GM10847 (cell line): Measurements from ENCODE around the gene VSTM2B.
A peak's percentile ranks its signal among the peaks of the same experiment; 100 is the strongest.

Experiments
- POLR2A ChIP-seq: IDR thresholded peaks from 2 replicates; pipeline ENCODE4 v1.6.1; 2011; ENCODE audit not compliant: insufficient read length; ENCODE audit errors: extremely low read depth

VSTM2B gene

GRCh38 chr19:29596885-29597525, 71.2 kb downstream of the VSTM2B start:
- TF ChIP-seq POLR2A, result no peak

GRCh38 chr19:29598036-29598435, 72.2 kb downstream of the VSTM2B start:
- no peak for TF ChIP-seq POLR2A

DNA sequence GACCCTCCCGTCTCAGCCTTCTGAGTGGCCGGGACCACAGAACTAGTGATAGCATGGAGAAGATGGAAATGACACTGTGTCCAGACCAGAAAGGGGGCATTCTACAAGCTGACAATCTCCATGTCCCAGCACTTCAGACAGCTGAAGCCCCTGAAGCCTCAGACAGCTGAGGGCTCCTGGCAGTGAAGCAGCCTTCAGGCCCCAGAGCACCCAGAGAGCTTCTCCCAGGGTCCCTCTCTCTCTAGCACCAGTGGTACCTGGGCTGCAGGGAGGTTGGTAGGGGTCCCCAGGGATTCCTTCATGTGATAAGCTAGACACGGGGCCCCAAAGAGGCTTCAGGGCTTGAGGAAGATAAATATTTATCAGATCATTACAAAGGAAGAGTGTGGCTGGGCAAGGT, 72.7 kb downstream of the VSTM2B start:
- TF ChIP-seq POLR2A, result no peak

GRCh38 chr19:29603308-29603707, 77.5 kb downstream of the VSTM2B start:
- no peak for TF ChIP-seq POLR2A

- peak; percentile 98 for TF ChIP-seq POLR2A
Measured at GRCh38 chr19:29605653-29606419, 80.0 kb downstream of the VSTM2B start, which contains the start of gene POP4. Gene POP4 (plus strand): TSS chr19:29606283. CDS start chr19:29606319, 36 bp downstream.

DNA sequence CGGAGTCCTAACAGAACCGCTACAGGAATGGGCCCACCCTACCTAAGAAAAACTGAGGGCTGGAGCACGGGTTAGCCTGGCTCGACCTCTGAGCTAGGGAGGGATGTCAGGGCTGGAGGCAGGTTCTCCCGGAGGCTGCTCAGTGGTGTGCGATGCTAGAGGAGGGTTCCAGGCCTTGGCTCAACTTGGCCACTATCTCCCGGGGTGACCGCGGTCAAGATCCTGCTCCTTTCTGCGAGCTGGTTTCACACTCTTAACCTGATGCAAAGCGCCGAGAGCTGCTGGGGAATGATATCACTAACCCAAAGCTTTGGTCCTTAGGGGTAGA, 80.6 kb downstream of the VSTM2B start:
- TF ChIP-seq POLR2A, result no peak

- TF ChIP-seq POLR2A, result no peak
Measured at GRCh38 chr19:29609636-29610035, 83.8 kb downstream of the VSTM2B start.

DNA sequence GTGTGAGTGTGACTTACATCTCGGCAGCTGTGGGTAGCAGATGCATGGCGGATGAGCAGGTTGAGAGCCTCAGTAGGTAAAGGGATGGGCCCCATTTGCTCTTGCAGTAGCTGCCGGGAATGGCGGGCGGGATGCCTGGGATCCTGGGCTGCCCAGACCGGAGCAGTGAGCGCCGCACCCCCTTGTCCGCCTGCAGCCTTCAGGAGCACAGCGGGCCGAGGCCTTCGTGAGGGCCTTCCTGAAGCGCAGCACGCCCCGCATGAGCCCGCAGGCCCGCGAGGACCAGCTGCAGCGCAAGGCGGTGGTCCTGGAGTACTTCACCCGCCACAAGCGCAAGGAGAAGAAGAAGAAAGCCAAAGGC, 84.4 kb downstream of the VSTM2B start:
- TF ChIP-seq POLR2A, result no peak

- TF ChIP-seq POLR2A, result no peak
Measured at GRCh38 chr19:29610574-29611271, 84.9 kb downstream of the VSTM2B start.

DNA sequence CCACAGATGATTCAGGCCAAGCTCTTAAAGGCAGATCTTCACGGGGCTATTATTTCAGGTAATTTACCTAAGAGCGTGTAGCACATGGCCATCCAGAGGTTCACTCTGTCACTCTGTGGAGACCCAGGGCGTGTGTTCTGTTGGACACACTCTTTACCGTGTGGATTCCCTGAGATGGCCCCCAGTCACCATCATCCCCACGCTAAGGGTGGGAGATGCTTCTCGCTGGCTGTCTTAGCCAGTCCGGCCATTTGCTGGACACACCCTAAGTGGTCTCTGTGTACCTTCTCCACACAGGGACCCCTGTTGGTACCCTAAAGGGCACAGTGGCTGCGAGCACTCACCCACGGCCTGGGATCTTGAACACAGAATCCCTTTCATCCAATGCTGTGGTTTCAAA, 86.3 kb downstream of the VSTM2B start:
- TF ChIP-seq POLR2A, result no peak

DNA sequence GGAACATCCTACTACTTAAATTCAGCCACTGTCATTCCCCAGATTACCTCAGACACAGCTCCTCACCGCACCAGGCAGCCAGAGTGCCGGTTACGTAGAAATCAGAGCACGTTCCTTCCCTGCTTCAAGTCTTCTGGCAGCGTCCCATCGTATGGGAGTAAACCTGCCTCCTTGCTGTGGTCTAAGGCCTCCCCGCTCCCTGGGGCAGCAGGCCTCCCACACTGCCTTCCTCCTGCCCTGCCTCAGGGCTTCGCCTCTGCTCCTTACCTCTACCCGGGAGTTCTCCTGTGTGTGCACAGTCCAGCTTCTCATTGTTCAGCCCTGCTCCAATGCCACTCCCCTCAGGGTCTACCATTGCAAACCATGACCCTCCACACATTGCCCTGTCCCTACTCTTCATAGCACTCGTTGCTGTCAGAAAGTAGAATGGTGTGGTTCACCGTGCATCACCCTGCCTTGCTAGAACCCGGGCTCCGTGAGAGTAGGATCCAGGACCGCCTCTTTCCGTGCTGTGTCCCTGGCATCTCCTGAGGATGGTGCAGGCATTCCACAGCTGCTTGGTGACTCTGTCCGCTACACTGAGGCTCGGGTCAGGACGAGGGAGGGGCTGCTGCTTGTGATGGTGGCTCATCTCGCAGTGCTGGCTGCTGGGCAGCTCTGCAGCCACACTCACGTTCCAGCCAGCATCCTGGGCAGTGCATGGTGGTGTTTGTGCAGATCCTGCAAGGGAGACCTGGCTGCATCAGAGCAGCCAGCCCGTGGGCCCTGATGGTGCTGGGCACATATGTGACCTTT, 87.2 kb downstream of the VSTM2B start:
- no peak for TF ChIP-seq POLR2A

DNA sequence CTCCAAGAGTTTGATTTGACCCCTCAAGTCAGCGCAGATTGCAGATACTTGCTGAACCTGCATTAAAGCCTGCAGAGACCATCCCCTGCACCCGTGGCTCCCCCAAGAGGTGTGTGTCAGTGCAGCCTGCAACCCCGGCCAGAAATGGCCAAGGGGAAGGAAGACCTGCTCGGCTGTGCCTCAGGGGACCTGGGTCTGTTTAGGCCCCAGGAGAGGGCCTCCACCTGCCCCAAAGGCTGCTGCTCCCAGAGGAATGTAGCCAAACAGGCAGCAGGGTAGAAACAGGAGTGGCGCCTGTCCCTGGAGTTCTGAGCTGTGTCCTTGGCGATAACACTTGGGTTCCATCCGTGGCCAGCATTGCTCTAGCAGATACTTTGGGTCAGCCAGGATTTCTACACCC, 88.3 kb downstream of the VSTM2B start:
- no peak for TF ChIP-seq POLR2A
